HEK293 (cell line): Measurements from ENCODE around the gene MIGA1.
A peak's percentile ranks its signal among the peaks of the same experiment; 100 is the strongest.

ENCODE experiments used
- CTCF ChIA-PET: fragments of 350-600 bp; formaldehyde crosslinking; extraction: SDS; loops from one replicate; lab custom pipeline; 2021; ENCODE audit warnings: antibody characterized with exemption; lab: Yijun Ruan, JAX
- POLR2A ChIA-PET: fragments of 300-600 bp; formaldehyde crosslinking; extraction: SDS; loops from one replicate; lab custom pipeline; 2020; ENCODE audit warnings: antibody characterized with exemption, inconsistent platforms; lab: Yijun Ruan, JAX
- H3K27ac ChIP-seq: fragments of 200-500 bp; sonication (Bioruptor generic); 2 replicates; pipeline ENCODE4 v1.5.1; 2014; ENCODE audit warnings: low read depth, low read length, control low read depth, inconsistent platforms; ENCODE audit errors: extremely low read depth
- H3K36me3 ChIP-seq, 2 experiments: fragments of 200-500 bp in 1 of 2; sonication (Bioruptor generic) in 1 of 2; 1 replicate in 1 of 2; 2 replicates in 1 of 2; pipeline ENCODE4 v1.5.1; 2014 to 2017; ENCODE audit warnings: inconsistent platforms in 2 of 2, low read length in 2 of 2; ENCODE audit not compliant: control insufficient read depth in 2 of 2, insufficient read depth in 1 of 2
- H3K4me1 ChIP-seq: fragments of 200-500 bp; sonication (Bioruptor generic); 2 replicates; pipeline ENCODE4 v1.5.1; 2014; ENCODE audit warnings: mild to moderate bottlenecking, low read length, inconsistent platforms; ENCODE audit not compliant: control insufficient read depth, insufficient read depth
- H3K4me3 ChIP-seq: 2 replicates; pipeline ENCODE4 v1.5.1; 2011; ENCODE audit warnings: low read depth, mild to moderate bottlenecking, control low read depth, low read length, moderate library complexity
- H3K9me3 ChIP-seq: fragments of 200-500 bp; sonication (Bioruptor generic); 2 replicates; pipeline ENCODE4 v1.5.1; 2014; ENCODE audit warnings: low read depth, low read length, inconsistent platforms; ENCODE audit not compliant: control insufficient read depth, insufficient read depth
- FEZF1 ChIP-seq: fragments of 450-650 bp; formaldehyde crosslinking; IDR thresholded peaks from 2 replicates; pipeline ENCODE4 v1.5.1; 2016; ENCODE audit warnings: missing biosample characterization, missing genetic modification characterization
- HOXD13 ChIP-seq: sonication (generic); formaldehyde crosslinking; IDR thresholded peaks from 2 replicates; pipeline ENCODE4 v1.8.0; 2022; ENCODE audit warnings: missing genetic modification reagents, borderline replicate concordance
- KLF7 ChIP-seq: fragments of 450-650 bp; formaldehyde crosslinking; IDR thresholded peaks from 2 replicates; pipeline ENCODE4 v1.5.1; 2016; ENCODE audit warnings: missing biosample characterization, missing genetic modification characterization, borderline replicate concordance
- KLF8 ChIP-seq: fragments of 450-650 bp; formaldehyde crosslinking; IDR thresholded peaks from 2 replicates; pipeline ENCODE4 v1.5.1; 2016; ENCODE audit warnings: missing biosample characterization, missing genetic modification characterization
- PRDM1 ChIP-seq: fragments of 450-650 bp; formaldehyde crosslinking; IDR thresholded peaks from 2 replicates; pipeline ENCODE4; 2016; ENCODE audit warnings: missing biosample characterization, missing genetic modification characterization
- PRDM6 ChIP-seq: fragments of 450-650 bp; formaldehyde crosslinking; IDR thresholded peaks from 2 replicates; pipeline ENCODE4 v1.5.1; 2017; ENCODE audit warnings: missing biosample characterization, missing genetic modification characterization
- SP3 ChIP-seq: fragments of 450-650 bp; formaldehyde crosslinking; IDR thresholded peaks from 2 replicates; pipeline ENCODE4 v1.5.1; 2016; ENCODE audit warnings: missing biosample characterization, missing genetic modification characterization
- ZBTB1 ChIP-seq: fragments of 450-650 bp; formaldehyde crosslinking; IDR thresholded peaks from 2 replicates; pipeline ENCODE4 v1.5.1; 2016; ENCODE audit warnings: missing biosample characterization, missing genetic modification characterization
- ZFHX2 ChIP-seq: fragments of 450-650 bp; formaldehyde crosslinking; conservative IDR thresholded peaks from 2 replicates; pipeline ENCODE4 v1.5.1; 2016; ENCODE audit warnings: missing biosample characterization, missing genetic modification characterization
- ZNF10 ChIP-seq: fragments of 450-650 bp; formaldehyde crosslinking; IDR thresholded peaks from 2 replicates; pipeline ENCODE4 v1.5.1; 2017; ENCODE audit warnings: missing biosample characterization, missing genetic modification characterization
- ZNF146 ChIP-seq: fragments of 450-650 bp; formaldehyde crosslinking; IDR thresholded peaks from 2 replicates; pipeline ENCODE4 v1.5.1; 2016; ENCODE audit warnings: missing biosample characterization, missing genetic modification characterization
- ZNF174 ChIP-seq: fragments of 450-650 bp; formaldehyde crosslinking; IDR thresholded peaks from 2 replicates; pipeline ENCODE4 v1.5.0; 2017; ENCODE audit warnings: missing biosample characterization, mild to moderate bottlenecking, missing genetic modification characterization
- ZNF335 ChIP-seq: fragments of 450-650 bp; formaldehyde crosslinking; conservative IDR thresholded peaks from 2 replicates; pipeline ENCODE4 v1.5.1; 2016; ENCODE audit warnings: missing biosample characterization, missing genetic modification characterization
- ZNF350 ChIP-seq: fragments of 450-650 bp; formaldehyde crosslinking; IDR thresholded peaks from 2 replicates; pipeline ENCODE4 v1.5.0; 2017; ENCODE audit warnings: missing biosample characterization, mild to moderate bottlenecking, missing genetic modification characterization
- ZNF366 ChIP-seq: fragments of 450-650 bp; formaldehyde crosslinking; conservative IDR thresholded peaks from 2 replicates; pipeline ENCODE4 v1.5.1; 2016; ENCODE audit warnings: missing biosample characterization, missing genetic modification characterization
- ZNF423 ChIP-seq: fragments of 450-650 bp; formaldehyde crosslinking; IDR thresholded peaks from 2 replicates; pipeline ENCODE4 v1.5.1; 2016; ENCODE audit warnings: missing biosample characterization, missing genetic modification characterization
- ZNF529 ChIP-seq: fragments of 450-650 bp; formaldehyde crosslinking; IDR thresholded peaks from 2 replicates; pipeline ENCODE4 v1.5.1; 2017; ENCODE audit warnings: missing genetic modification characterization, missing biosample characterization; ENCODE audit not compliant: insufficient replicate concordance
- ZNF548 ChIP-seq: fragments of 450-650 bp; formaldehyde crosslinking; IDR thresholded peaks from 2 replicates; pipeline ENCODE4 v1.5.1; 2016; ENCODE audit warnings: missing biosample characterization, missing genetic modification characterization
- ZNF670 ChIP-seq: fragments of 450-650 bp; formaldehyde crosslinking; IDR thresholded peaks from 2 replicates; pipeline ENCODE4 v1.5.1; 2016; ENCODE audit warnings: missing biosample characterization, missing genetic modification characterization, low read depth
- ZNF707 ChIP-seq: fragments of 450-650 bp; formaldehyde crosslinking; IDR thresholded peaks from 2 replicates; pipeline ENCODE4 v1.5.1; 2016; ENCODE audit warnings: missing biosample characterization, missing genetic modification characterization
- ZSCAN30 ChIP-seq: fragments of 450-650 bp; IDR thresholded peaks from 2 replicates; pipeline ENCODE4 v1.5.1; 2018; ENCODE audit warnings: missing biosample characterization, mild to moderate bottlenecking, missing genetic modification characterization, moderate library complexity
- TF ChIP-seq, protein P1 (sequence below): fragments of 450-650 bp; formaldehyde crosslinking; IDR thresholded peaks from 2 replicates; pipeline ENCODE4 v1.5.1; 2016; ENCODE audit warnings: missing biosample characterization, missing genetic modification characterization
- TF ChIP-seq, protein P2 (sequence below): sonication (generic); formaldehyde crosslinking; IDR thresholded peaks from 2 replicates; pipeline ENCODE4 v1.8.1; 2022; ENCODE audit warnings: mild to moderate bottlenecking, moderate library complexity, missing genetic modification reagents
- TF ChIP-seq, protein P3 (sequence below): fragments of 450-650 bp; formaldehyde crosslinking; IDR thresholded peaks from 2 replicates; pipeline ENCODE4 v1.5.1; 2016; ENCODE audit warnings: missing biosample characterization, missing genetic modification characterization
- TF ChIP-seq, protein P4 (sequence below): fragments of 450-650 bp; formaldehyde crosslinking; IDR thresholded peaks from 2 replicates; pipeline ENCODE4 v1.5.1; 2016; ENCODE audit warnings: missing biosample characterization, missing genetic modification characterization
- TF ChIP-seq, protein P5 (sequence below): fragments of 450-650 bp; formaldehyde crosslinking; IDR thresholded peaks from 2 replicates; pipeline ENCODE4 v1.5.1; 2017; ENCODE audit warnings: missing biosample characterization, missing genetic modification characterization

MIGA1 gene

GRCh38 chr1:77759071-77760028 is 20.1 kb upstream of the MIGA1 start, which contains the start of gene USP33 (continued):
- TF ChIP-seq ZBTB1 (0 out of 2 replicates have a peak, but pooled peaks have one; percentile 13), ZNF707 (no peak), ZFHX2 (tag by site-specific recombination) (no peak), ZNF670 (tag by site-specific recombination) (no peak), ZNF548 (tag by site-specific recombination) (no peak), ZNF10 (0 out of 2 replicates have a peak, but pooled peaks have one; percentile 40), FEZF1 (tag by site-specific recombination) (peak; percentile 50; the same call in 1 of the 2 replicates), ZNF335 (peak; percentile 67), ZNF174 (no peak), SP3 (tag by site-specific recombination) (peak; percentile 87), ZNF529 (tag by site-specific recombination) (no peak), ZNF423 (peak; percentile 76), KLF7 (tag by site-specific recombination) (0 out of 2 replicates have a peak, but pooled peaks have one; percentile 18), KLF8 (tag by site-specific recombination) (peak; percentile 72; the same call in 1 of the 2 replicates), ZNF146 (tag by site-specific recombination) (peak; percentile 22; the same call in 1 of the 2 replicates), ZNF350 (no peak), ZSCAN30 (peak; percentile 53; the same call in 1 of the 2 replicates)
- TF ChIP-seq, protein P1, sequence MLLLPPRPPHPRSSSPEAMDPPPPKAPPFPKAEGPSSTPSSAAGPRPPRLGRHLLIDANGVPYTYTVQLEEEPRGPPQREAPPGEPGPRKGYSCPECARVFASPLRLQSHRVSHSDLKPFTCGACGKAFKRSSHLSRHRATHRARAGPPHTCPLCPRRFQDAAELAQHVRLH (tag by site-specific recombination) = 0 out of 2 replicates have a peak, but pooled peaks have one; percentile 11
- TF ChIP-seq, protein P2, sequence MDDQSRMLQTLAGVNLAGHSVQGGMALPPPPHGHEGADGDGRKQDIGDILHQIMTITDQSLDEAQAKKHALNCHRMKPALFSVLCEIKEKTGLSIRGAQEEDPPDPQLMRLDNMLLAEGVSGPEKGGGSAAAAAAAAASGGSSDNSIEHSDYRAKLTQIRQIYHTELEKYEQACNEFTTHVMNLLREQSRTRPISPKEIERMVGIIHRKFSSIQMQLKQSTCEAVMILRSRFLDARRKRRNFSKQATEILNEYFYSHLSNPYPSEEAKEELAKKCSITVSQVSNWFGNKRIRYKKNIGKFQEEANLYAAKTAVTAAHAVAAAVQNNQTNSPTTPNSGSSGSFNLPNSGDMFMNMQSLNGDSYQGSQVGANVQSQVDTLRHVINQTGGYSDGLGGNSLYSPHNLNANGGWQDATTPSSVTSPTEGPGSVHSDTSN (CRISPR knock-in tag) = peak; percentile 68; the same call in 1 of the 2 replicates
- TF ChIP-seq, protein P3, sequence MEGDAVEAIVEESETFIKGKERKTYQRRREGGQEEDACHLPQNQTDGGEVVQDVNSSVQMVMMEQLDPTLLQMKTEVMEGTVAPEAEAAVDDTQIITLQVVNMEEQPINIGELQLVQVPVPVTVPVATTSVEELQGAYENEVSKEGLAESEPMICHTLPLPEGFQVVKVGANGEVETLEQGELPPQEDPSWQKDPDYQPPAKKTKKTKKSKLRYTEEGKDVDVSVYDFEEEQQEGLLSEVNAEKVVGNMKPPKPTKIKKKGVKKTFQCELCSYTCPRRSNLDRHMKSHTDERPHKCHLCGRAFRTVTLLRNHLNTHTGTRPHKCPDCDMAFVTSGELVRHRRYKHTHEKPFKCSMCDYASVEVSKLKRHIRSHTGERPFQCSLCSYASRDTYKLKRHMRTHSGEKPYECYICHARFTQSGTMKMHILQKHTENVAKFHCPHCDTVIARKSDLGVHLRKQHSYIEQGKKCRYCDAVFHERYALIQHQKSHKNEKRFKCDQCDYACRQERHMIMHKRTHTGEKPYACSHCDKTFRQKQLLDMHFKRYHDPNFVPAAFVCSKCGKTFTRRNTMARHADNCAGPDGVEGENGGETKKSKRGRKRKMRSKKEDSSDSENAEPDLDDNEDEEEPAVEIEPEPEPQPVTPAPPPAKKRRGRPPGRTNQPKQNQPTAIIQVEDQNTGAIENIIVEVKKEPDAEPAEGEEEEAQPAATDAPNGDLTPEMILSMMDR (tag by site-specific recombination) = peak; percentile 73
- TF ChIP-seq, protein P4, sequence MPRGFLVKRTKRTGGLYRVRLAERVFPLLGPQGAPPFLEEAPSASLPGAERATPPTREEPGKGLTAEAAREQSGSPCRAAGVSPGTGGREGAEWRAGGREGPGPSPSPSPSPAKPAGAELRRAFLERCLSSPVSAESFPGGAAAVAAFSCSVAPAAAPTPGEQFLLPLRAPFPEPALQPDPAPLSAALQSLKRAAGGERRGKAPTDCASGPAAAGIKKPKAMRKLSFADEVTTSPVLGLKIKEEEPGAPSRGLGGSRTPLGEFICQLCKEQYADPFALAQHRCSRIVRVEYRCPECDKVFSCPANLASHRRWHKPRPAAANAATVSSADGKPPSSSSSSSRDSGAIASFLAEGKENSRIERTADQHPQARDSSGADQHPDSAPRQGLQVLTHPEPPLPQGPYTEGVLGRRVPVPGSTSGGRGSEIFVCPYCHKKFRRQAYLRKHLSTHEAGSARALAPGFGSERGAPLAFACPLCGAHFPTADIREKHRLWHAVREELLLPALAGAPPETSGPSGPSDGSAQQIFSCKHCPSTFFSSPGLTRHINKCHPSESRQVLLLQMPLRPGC (tag by site-specific recombination) = no peak

DNA sequence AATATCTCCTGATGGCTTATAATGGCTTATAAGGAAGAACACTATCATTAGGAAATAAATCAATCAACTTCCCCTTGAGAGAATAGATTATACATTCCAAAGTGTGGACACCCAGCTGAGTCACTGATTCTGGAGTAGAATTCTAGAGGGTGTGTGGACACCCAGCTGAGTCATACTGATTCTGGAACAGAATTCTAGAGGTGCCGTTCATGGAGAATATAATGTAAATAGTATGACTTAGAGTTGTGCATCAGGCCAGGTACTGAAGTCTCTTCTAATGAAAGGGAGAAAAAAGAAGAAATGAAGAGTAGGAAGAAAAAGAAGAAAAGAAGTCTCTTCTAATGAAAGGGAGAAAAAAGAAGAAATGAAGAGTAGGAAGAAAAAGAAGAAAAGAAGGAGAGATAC is 17.4 kb upstream of the MIGA1 start:
- H3K4me3 ChIP-seq = no peak overlapping the region
- H3K4me1 ChIP-seq = peaks cover 6% of the 10 kb centered on the region
- H3K36me3 ChIP-seq = no peaks in the 10 kb centered on the region
- ChIA-PET CTCF (no interaction called here), POLR2A (no interaction called here)
- no peaks in the 10 kb centered on the region for H3K9me3 ChIP-seq
- peak; percentile 65; the same call in 1 of the 2 replicates for TF ChIP-seq PRDM1 (tag by site-specific recombination)
- TF ChIP-seq HOXD13 = no peak
- TF ChIP-seq ZNF366 (tag by site-specific recombination) = 0 out of 2 replicates have a peak, but pooled peaks have one; percentile 24
- no peak for TF ChIP-seq PRDM6 (tag by site-specific recombination)
- TF ChIP-seq, protein P5, sequence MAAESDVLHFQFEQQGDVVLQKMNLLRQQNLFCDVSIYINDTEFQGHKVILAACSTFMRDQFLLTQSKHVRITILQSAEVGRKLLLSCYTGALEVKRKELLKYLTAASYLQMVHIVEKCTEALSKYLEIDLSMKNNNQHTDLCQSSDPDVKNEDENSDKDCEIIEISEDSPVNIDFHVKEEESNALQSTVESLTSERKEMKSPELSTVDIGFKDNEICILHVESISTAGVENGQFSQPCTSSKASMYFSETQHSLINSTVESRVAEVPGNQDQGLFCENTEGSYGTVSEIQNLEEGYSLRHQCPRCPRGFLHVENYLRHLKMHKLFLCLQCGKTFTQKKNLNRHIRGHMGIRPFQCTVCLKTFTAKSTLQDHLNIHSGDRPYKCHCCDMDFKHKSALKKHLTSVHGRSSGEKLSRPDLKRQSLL (tag by site-specific recombination) = peak; percentile 91
- H3K27ac ChIP-seq = no peak overlapping the region
